HG03520 (cell line): Measurements from ENCODE around the gene LARP1.
"Not testable (repeated sequence)": the region's sequence is repeated elsewhere in the genome, so short reads cannot be mapped to it uniquely, and the experiment has no call there.

Experiments
- ATAC-seq: cut with Tn5 transposase; IDR thresholded peaks from one replicate; pipeline ENCODE4 v1.9.1; 2021; ENCODE audit warnings: mild to moderate bottlenecking, moderate library complexity; ENCODE audit not compliant: unreplicated experiment

Gene LARP1

DNA sequence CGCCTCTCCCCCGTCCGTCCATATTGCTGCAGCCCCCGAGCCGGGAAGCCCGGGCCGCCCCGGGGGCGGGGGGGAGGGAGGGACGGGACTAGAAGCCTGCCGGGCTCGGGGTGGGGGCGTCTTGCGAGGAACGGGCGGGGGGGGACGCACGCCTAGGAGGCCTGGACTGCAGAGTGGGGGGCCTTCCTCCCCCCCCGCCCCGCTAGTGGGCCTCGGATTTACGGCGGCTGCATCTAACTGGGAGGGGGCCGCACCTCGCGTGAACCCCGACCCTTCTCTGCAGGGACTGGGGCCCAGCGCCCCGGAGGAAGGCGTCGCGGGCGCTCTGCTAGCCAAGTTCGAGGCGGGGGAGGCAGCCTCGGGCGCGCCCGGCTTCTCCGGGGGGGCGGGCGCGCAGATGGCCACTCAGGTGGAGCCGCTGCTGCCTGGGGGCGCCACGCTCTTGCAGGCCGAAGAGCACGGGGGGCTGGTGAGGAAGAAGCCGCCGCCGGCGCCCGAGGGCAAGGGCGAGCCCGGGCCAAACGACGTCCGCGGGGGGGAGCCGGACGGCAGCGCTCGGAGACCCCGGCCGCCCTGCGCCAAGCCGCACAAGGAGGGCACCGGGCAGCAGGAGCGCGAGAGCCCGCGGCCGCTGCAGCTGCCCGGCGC lies at the start of gene LARP1:
Gene LARP1, plus strand, starts transcription at position 17 of the 648 bp plus-strand sequence. Its CDS starts 381 bp downstream, at position 398.
- no peak for ATAC-seq

DNA sequence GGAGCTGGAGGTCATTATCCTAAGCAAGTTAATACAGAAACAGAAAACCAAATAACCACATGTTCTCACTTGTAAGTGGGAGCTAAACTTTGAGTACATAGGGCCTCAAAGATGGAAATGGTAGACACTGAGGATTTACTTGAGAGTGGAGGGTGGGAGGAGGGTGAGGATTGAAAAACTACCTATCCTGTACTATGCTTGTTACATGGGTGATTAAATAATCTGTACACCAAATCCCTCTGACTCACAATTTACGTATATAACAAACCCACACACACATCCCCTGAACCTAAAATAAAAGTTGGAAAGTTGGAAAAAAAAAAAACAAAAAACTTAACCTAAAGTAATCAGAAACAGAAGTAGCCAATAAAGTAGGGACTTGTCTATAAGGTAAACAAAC lies 48.8 kb upstream of the LARP1 start:
- no peak for ATAC-seq

DNA sequence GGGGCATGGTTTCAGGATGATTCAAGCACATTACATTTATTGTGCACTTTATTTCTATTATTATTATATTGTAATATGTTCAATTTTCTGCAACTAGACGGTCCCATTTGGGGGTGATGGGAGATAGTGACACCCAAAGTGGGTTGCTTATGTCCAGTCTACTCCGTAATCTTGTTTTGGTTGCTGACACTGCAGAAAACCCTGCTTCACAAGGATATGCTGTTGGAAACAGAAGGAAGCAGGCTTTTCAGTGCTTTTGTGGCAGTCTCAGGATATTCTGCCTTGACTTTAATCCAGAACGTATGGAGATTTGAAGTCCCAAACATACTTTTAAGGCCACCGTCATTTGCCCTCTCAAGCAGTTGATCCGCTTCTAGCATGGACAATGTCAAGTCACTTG lies 47.5 kb upstream of the LARP1 start:
- ATAC-seq: no peak

DNA sequence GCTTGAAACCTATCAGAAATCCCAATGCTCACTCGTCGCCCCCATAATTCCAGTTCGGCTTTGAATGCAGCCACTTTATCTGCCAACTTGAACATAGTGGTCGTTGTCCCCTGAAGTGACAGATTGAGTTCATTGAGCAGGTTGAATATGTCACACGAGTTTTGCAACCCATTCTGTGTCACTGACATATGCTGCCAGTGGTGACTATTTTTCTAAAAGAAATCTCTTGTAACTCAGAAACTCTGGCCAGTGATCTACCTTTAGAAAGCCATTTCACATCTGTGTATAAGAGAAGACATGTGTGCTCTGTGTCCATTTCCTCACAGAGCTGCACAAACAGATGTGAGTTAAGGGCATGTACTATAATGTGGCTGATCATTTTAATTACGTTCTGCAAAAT lies 47.0 kb upstream of the LARP1 start:
- ATAC-seq: no peak

DNA sequence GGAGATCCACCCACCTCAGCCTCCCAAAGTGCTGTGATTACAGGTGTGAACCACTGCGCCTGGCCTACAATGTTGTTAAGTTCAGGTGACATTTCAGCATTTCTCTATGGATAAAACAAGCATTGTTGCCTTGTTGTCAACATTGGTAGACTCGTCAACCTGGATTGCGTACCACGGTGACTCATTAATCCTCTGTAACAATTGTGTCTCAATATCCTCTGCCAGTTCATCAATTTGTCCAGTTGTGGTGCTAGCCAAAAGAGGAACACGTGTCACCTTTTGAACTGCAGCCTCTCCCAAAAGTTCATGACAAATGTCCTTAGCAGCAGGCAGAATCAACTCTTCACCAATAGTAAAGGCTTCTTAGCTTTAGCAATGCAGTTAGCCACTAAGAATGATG lies 46.3 kb upstream of the LARP1 start:
- ATAC-seq: no peak

DNA sequence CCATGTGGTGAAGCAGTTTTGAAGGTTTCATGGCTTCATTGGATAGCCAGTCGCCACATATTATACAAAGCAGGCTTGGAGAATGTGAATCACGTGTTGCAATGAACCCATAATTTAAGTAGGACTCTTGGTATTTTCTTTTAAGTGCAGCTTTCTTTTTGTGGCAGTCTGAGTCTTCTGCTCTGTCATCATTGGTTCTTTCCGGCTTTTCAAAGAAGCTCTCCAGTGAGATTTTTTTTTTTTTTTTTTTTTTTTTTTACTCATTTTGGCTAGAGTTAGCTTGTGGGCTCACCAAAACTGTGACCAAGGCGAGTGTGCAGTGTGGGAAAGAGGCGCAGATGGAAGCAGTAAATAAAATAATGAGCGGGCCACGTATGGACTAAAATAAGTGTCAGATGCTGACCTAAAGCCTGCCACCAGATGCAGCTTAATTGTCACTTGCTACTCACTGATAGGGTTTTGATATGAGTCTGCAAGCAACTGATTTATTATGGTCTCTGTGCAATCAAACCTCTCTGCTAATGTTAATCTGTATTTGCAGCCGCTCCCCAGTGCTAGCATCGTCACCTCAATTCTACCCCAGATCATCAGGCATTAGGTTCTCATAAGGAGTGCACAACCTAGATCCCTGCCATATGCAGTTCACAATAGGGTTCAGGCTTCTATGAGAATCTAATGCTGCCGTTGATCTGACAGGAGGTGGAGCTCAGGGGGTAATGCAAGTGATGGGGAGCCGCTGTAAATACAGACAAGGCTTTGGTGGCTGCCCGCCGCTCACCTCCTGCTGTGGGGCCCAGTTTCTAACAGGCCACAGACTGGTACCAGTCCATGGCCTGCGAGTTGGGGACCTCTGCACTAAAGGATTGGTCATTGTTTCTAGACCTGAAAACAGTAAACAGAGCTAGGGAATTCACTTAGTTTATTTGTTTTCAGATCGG lies 45.5 kb upstream of the LARP1 start:
- ATAC-seq: no peak

DNA sequence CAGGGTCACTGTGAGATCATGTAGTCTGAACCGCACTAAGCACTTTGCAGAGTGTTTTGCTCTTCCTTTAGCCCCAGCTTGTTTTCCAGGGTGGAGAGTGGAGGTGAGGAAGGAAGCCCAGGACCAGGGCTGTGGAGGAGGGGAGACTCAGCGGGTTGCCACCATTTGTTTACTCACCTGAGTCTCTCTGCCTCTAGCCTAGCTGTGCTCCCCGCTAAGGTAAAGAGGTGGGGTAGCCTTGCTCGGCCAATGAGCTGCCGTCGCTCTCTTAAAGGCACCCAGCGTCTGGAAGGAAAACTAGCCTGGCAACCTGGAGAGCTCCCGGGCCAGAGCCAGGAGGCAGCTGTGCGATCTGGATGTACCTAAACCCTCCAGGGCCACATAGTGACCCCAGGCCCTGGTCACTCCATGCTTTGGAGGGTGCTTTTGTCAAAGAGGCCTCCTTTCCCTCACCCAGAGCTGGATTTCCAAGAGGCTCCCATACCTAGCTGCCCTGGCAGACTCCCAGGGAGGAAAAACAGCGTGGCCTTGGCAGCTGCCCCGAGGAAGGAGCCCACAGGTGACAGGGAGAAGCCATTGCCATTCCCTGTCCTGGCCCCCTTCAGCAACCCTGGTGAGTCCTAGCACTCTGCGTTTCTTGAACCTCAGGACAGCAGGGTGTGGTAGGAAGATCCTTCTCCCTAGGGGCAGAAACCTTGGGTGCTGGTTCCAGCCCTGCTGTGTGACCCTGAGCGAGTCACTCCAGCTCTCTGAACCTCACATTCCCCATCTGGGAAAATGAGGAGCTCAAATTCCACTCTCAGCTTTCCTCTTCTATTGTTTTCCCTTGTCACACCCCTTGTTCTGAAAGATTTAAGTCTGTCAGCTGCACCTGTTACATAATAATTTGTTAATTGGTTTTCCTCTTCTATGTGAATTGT lies 42.4 kb upstream of the LARP1 start:
- no peak for ATAC-seq

DNA sequence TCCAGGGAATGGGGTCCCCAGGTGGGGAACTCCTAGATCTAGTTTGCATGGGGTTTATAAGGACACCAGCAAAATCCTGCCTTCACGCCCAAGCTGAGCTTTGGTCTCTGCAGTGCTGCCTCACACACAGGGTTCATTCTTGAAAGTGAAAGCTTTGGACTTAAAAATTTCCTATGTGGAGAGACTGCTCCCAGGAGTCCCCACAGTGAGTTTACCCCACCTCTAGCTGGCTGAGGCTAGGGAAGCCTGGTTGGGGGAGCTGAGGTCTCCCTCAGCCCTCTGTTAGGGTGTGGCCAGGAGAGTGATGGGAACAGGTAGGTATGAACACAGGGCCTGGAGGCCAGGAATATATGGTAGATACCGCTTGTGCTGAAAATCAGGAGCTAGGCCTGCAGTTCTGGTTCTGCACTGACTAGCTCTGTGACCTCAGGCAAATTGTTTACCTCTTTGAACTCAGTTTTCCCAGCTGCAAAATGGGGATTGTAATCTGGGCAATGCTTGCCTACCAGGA lies 41.5 kb upstream of the LARP1 start:
- no peak for ATAC-seq

DNA sequence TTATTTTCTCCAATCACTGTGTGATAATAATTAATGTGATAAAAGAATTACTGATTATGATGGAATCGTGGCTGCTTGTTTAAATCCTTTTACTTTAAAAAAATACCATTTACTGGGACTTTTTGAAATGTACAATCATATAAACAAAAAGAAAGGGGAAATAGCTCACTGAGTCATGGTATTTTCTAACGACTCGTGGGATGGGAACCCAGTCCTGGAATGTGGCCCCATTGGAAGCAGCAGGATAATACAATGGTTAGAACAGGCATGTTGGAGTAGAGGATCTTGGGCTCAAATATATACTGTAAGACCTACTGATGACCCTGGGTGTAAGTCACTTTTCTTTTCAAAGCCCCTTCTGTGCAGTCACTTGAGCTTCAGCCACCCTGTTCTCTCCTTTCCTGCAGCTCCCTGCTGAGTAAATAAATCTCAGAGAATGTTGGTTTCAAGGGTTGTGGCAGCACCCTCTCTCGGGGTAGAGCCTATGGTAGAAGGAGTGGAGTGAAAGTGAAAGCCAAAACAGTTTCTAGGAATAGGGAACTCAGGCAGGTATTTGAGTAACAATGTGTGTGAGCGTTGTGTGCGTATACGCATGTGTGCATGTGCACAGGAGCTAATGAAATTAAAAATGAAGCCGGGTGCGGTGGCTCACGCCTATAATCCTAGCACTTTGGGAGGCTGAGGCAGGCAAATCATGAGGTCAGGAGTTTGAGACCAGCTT lies 40.8 kb upstream of the LARP1 start:
- peak; percentile 62 for ATAC-seq

DNA sequence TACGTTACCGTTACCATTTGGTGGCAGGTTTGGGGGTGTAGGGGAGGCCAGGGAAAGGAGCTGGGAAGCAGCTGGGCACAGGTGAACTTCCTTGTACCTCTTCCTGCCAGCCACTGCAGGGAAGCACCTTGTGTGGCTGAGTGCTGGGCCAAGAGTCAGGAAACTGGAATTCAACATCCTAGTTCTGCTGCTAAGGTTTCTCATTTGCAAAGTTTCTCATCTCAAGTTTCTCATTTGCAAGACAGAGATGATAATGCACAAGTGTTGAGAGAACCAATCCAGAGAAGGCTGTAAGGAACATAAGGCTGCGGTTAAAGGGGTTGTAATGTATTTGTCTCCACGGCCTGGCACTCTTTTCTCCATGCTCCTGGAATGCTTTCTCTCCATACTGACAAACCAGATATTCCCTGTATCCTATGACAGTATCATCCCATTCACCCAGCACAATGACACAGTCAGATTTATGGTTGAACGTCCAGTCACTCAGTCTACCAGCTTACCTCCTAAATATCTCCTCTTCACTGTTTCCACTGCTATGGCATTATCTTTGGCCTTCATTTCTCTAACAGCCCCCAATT lies 33.6 kb upstream of the LARP1 start:
- no peak for ATAC-seq

DNA sequence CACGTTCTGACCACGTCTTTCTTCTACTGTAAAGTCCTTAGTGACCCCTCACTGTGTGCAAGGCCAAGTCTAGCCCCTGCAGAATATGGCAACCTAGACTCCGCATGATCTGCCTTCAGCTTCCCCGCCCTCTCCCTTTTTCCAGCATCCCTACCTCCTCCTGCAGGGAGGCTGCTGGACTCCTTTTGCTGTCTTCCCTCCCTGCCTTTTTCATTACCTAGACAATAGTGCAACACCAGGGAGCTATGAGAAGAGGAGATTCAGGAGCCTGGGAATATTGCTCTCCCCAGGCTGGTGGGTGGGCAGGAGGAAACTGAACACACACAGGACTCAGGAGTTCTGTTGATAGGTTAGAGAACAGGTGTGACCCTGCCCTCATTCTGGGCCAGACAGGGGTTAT lies 33.1 kb upstream of the LARP1 start:
- no peak for ATAC-seq

DNA sequence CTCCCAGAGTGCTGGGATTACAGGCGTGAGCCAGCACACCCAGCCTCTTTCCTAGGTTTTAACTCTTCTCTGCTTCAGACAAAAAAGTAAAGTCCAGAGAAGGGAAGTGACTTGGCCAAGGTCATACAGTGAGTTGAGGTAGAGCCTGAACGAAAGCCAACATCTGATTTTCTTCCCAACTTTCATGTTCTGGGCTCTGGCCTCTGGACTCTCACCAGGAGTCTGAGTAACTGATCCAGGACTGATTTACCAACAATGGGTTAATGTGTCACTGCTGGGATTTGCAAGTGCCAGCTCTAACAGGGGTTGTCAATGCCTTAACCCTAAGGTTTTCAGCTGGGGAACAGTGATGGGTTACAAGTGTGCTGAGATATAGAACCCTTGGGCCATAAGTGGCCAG lies 32.2 kb upstream of the LARP1 start:
- ATAC-seq: no peak

DNA sequence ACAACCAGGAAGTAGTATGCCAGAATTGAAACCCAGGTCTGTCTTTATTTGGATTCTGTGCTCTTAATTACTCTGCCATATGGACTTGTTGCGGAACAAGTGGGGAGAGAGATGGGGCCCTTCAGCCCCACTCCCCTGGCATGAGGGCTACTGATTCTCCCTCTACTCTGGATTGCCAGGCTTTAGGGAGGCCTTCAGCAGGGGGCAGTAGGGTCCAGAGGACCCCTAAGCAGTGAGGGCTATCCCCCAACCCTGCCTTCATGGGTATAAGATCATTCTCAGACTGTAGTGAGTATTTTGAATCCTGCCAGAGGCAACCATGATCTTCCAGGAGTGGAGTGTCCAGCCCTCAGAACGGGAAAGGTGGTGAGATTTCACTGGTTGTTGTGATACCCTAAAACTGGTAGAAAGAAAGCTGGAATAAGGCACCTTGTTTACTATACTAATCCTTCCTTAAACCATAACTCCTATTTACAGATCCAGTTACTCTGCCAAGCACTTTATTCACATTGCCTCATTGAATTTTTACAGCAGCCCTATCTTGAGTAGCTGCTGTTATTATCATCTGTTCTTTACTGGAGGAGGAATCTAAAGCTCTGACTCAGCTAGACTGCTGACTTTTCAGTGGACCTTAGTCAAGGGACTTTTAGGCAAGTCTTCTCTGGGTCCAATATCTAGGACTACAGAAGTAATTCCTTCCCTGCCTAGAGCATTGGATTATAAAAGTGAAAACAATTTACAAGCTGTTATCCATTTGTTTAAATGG lies 31.3 kb upstream of the LARP1 start:
- ATAC-seq: no peak

DNA sequence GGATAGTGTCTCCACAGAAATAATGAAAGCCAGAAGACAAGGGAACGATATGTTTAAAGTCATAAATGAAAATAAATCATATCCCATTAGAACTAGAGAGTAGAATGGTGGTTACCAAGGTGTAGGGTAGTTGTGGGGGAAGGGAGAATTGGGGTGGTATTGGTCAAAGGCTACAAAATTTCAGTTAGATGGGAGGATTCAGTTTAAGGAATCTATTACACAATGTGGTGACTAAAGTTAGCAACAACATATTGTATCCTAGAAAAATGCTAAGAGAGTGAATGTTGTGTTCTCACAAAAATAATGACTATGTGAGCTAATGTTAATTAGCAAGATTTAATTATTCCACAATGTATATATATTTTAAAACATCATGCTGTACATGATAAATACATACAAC lies 27.8 kb upstream of the LARP1 start:
- no peak for ATAC-seq

DNA sequence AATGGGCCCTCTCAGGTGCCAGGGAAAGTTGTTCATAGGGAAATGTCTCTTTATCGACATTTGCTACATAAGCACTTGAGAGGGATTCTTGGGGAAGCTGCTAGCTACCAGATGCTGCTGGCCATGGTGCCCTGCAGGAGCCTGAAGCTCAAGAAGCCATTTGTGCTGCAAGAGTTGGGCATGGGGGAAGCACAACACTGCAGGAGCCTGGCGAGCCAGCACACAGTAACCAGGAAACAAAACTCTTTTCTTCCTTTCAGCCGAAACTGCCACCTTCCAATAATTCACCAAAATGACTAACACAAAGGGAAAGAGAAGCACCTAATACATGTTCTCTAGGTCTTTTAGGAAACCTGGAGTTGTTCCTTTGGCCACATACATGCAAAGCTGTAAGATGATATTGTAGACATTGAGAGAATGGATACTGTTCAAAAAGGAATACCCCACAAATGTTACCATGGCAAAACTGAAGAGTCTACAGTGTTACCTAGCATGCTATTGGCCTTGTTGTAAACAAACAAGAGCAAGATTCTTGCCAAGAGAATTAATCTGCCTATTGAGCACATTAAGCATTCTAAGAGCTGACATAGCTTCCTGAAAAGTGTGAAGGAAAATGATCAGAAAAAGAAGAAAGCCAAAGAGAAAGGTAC lies 26.1 kb upstream of the LARP1 start:
- no peak for ATAC-seq

DNA sequence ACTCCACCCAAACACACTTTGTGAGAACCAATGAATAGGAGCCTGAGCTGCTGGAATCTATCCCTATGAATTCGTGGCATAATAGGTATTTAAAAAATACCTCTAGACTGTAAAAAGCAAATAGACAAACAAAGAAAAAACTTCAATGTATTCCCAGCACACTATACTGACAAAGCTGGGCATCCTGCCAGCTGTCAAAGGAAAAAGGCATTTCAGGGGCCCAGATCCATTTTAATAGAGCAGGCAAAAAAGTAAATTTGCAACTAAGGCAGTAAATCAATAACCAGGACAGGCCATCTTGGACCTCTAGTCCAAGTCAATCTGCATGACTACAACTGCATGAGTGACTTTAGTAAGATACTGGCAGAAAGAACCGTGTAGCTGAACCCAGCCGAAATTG lies 25.6 kb upstream of the LARP1 start:
- no peak for ATAC-seq

DNA sequence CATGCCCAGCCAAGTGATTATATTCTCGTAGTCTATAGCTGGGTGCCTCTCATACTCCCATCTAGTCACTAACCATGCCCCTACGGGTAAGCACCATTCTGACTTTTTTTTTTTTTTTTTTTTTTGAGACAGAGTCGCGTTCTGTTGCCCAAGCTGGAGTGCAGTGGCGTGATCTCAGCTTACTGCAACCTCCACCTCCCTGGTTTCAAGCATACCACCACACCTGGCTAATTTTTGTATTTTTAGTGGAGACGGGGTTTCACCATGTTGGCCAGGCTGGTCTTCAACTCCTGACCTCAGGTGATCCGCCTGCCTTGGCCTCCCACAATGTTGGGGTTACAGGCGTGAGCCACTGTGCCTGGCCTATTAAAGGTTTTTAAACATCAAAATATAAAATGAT lies 24.4 kb upstream of the LARP1 start:
- ATAC-seq: not testable (repeated sequence)

DNA sequence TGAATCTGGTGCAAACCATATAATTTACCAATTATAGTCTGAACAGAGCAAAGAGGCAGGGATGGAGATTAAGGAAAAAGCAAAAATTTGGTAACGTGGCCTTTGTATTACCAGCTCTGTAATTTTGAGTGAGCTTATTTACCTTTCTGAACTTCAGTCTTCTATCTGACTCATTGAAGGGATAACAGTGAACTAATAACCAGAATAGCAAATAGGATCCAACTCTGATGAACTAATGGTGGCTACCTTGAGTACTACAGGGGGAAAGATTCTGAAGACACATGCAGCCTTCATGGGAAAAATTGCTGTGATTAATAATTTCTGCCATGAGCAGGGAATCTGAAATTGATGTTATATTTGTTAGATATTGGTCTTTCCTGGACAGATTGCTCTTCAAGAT lies 23.0 kb upstream of the LARP1 start:
- ATAC-seq: no peak
